GM11168 (cell line): Measurements from ENCODE around the gene AP2M1.

Source experiments
- in situ Hi-C: fragments of 300-500 bp; cut with MboI; formaldehyde crosslinking; loops from one replicate; pipeline ENCODE4 v1.12.0; 2022; ENCODE audit warnings: low sequenced_read_pairs; ENCODE audit not compliant: unreplicated experiment

AP2M1 gene

GRCh38 chr3:184176377-184177330, 2.0 kb downstream of the AP2M1 start:
- in situ Hi-C loops, result no loop called here

DNA sequence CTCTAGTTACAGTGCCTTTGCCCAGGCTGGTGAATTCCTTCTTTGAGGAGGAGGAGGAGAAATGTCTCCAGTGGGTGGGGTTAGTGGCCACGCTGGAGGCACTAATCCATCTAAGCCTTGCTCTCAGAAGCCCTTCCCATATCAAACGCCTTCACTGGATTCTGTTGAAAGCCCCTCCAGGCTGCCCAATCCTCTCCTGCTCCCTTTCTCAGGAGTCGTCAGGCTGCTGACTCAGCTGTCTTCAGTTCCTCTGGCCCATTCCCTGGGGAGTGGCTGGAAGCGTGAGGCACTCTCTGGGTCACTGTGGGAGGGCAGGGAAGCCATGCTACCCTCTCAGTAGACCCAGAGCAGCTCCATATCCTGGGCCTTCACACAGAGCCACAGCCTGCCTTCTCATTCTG, 2.7 kb downstream of the AP2M1 start:
- in situ Hi-C loops, result no loop called here

DNA sequence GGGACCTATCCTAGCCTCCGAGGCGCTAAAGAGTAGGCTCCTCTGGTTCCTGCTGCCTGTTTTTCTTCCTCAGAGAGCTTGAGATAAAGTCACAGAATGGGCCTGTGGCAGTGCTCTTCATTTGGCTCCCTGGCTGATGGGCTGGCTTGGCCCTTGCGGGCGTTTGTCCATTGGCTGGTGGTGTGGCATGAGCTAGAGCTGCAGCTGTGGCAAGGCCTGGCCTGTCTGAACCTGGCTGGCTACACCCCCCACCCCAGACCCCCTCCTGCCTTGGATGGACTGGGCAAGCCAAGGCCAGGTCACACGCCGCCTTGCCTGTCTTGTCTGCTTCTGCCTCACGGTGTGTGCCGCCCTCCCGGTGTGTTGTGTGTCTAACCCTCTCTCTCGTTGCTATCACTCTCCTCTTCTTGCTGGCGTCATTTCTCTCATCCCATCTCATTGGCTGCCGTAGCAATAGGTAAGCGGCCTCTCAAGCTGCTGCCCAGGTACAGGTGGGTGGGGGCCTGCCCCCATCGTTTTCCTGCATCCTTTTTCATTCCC, 3.2 kb downstream of the AP2M1 start:
- in situ Hi-C loops, result no loop called here

DNA sequence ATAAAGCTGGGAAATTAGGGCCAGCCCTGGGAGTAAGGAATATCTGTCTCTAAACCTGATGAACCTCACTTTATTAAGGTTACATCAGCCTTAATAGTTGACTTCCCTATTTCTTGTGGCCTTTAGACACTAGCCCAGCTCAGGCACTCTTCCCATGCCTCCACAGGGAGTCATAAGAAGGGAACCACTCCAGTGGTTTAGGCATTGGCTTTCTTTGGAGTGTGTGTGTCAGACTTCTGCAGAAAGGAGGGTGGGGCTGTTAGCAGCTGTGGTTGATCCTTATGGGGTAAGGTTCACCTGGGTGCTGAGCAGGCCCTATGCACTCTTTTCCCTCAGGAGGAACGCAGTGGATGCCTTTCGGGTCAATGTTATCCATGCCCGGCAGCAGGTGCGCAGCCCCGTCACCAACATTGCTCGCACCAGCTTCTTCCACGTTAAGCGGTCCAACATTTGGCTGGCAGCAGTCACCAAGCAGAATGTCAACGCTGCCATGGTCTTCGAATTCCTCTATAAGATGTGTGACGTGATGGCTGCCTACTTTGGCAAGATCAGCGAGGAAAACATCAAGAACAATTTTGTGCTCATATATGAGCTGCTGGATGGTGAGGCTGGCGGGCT, 4.0 kb downstream of the AP2M1 start:
- in situ Hi-C loops, result no loop called here

- in situ Hi-C loops, result no loop called here
Observed at GRCh38 chr3:184180165-184180564, 5.5 kb downstream of the AP2M1 start.

GRCh38 chr3:184181596-184181995, 6.9 kb downstream of the AP2M1 start:
- in situ Hi-C loops, result no loop called here

DNA sequence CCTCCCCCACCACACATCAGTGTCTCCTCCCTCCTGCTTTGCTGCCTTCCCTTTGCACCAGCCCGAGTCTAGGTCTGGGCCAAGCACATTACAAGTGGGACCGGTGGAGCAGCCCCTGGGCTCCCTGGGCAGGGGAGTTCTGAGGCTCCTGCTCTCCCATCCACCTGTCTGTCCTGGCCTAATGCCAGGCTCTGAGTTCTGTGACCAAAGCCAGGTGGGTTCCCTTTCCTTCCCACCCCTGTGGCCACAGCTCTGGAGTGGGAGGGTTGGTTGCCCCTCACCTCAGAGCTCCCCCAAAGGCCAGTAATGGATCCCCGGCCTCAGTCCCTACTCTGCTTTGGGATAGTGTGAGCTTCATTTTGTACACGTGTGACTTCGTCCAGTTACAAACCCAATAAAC, 9.0 kb downstream of the AP2M1 start:
- in situ Hi-C loops, result no loop called here

- in situ Hi-C loops, result no loop called here
Observed at GRCh38 chr3:184184546-184185230, 10.0 kb downstream of the AP2M1 start.

DNA sequence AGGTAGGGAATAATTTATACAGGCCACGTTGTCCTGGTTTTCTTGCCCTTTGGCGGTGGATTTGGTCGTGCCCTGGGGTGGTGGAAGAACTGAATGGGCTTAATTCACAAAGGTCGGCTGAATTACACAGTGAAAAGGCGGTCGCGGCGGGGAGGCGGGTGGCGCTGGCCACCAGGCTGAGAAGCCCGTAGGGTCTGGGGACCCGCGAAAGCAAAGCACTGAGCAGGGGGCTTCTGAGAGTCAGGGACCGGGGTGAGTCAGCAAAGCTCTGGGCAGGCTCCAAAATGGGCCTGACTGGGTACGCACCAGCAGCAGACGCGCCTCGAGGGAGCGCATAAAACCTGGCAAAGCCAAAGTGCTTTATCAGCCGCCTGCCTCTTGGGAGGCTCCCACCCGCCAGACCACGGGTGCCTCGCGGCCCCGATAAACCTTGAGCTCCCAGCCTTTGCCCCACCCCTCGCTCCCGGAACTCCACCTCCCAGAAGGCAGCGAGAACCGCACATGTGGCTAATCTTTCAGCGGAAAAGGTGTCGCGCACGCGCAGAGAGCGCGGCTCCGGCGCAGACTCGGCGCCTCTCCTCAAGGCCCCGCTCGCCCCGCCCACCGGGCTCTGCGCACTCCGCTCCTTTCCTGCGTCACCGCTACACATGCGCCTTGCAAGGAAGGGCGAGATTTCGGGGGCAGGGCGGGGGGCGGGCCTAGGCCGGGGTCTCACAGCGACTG, 11.0 kb downstream of the AP2M1 start:
- in situ Hi-C loops, result no loop called here

DNA sequence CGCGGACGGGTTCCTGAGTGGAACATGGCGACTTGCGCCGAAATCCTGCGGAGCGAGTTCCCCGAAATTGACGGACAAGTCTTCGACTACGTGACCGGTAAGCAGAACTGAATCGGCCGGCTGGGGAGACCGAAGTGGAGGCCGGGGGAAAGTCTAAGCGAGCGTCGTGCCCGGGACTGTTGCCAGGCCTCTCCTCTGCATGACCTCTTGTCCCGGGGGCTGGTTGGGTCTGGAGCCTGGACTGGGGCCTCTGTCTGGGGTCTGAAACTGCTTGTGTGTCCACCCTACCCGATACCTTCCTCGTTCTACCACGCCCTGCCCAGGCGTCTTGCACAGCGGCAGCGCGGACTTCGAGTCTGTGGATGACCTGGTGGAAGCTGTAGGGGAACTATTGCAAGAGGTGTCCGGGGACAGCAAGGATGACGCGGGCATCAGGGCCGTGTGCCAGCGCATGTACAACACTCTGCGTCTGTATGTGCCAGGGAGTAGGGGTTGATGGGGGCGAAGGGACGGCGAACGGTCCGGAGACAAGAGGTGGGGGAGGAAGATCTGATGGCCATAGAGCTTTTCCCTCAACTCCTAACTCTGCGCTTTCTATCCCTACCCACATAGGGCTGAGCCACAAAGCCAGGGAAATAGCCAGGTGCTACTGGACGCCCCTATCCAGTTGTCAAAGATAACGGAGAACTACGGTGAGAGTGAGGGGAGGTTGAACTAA, 11.7 kb downstream of the AP2M1 start, which contains the start of gene ABCF3:
ABCF3 (plus strand) TSS at position 16 of the 718 bp plus-strand sequence; CDS start at position 25, 9 bp downstream.
- in situ Hi-C loops, result no loop called here

GRCh38 chr3:184186902-184187207, 12.2 kb downstream of the AP2M1 start:
- in situ Hi-C loops, result no loop called here

DNA sequence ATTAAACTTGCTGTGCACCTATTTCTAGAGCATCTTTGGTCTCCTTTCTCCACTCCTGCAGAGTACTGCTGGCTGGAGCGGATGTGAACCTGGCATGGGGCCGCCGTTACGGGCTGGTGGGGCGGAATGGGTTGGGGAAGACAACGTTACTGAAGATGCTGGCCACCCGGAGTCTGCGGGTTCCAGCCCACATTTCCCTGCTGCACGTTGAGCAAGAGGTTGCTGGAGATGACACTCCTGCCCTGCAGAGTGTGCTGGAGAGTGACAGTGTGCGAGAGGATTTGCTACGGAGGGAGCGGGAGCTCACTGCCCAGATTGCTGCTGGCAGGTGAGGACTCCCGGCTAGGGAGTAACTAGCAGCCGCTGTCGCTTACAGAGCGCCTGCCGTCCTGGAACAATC, 13.4 kb downstream of the AP2M1 start:
- in situ Hi-C loops, result no loop called here

GRCh38 chr3:184189421-184189820, 14.8 kb downstream of the AP2M1 start:
- in situ Hi-C loops, result no loop called here

DNA sequence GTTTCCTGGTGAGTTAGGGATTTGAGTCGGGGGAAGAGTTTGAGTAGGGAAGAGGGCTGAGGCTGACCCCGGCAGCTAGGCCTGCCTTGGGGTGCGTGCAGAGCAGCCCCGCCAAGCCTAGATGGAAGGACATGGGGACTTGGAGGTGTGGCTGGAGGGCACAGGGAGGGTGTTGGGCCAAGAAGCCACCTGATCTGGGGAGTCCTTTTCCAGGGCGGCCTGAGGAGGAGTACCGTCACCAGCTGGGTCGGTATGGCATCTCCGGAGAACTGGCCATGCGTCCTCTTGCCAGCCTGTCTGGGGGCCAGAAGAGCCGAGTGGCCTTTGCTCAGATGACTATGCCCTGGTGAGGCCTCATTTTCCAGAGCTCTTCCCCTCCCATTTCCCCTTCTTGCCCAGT, 18.2 kb downstream of the AP2M1 start:
- in situ Hi-C loops, result no loop called here

GRCh38 chr3:184193991-184194539, 19.4 kb downstream of the AP2M1 start:
- in situ Hi-C loops, result no loop called here

DNA sequence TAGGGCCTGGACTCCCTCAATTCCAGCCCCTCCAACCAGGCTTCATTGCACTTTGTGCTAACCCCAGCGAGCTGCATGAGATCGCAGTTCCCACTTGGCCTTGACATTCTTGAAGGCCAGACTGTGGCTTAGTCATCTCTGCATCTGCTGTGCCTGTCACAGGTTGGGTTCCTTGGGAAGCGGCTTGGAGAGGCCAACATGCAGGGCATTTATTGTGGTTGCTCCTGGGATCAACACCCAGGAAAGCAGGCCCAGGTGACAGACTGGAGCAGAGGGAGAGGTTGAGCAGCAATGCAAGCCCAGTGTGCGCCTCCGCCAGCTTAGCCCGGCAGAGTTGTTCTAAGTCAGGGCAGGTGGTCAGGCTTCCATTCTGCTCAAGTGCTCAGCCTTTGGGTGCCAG, 21.9 kb downstream of the AP2M1 start:
- in situ Hi-C loops, result no loop called here

GRCh38 chr3:184198509-184198908, 23.9 kb downstream of the AP2M1 start:
- in situ Hi-C loops, result no loop called here

DNA sequence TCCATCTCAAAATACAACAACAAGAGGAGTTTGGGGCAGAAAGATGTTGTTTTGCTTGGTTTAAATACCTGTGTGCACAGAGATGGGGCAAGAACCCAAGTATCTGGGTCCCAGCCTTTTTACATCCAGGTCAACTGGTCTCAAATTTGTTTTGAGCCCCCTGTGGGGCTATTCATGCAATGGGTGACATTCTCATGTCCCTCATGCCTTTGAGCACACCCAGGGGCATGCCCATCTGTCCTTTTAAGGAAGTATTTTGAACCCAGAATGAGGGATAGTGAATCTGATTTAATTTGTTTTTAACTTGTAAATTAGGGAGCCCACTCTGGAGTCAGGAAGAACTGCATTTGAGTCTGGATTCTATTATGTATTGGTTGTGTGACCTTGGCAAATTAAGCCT, 26.2 kb downstream of the AP2M1 start:
- in situ Hi-C loops, result no loop called here

- in situ Hi-C loops, result no loop called here
Observed at GRCh38 chr3:184203526-184203925, 28.9 kb downstream of the AP2M1 start.
